Activated T-cell treated with anti-CD3 and anti-CD28 coated beads for 4 hours (primary cell): ENCODE data around the gene GLTP.
"Not testable (repeated sequence)": the region's sequence is repeated elsewhere in the genome, so short reads cannot be mapped to it uniquely, and the experiment has no call there.

ENCODE experiments used
- DNase-seq: peaks from one replicate; pipeline ENCODE4 v3.0.0-alpha.2; 2020

The GLTP gene, protein sequence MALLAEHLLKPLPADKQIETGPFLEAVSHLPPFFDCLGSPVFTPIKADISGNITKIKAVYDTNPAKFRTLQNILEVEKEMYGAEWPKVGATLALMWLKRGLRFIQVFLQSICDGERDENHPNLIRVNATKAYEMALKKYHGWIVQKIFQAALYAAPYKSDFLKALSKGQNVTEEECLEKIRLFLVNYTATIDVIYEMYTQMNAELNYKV

GRCh38 chr12:109880043-109880931 is at the start of gene GLTP:
TSS of gene GLTP (minus strand) at chr12:109880541. CDS start at chr12:109880374, 167 bp downstream.
- DNase-seq = peak; percentile 84

DNA sequence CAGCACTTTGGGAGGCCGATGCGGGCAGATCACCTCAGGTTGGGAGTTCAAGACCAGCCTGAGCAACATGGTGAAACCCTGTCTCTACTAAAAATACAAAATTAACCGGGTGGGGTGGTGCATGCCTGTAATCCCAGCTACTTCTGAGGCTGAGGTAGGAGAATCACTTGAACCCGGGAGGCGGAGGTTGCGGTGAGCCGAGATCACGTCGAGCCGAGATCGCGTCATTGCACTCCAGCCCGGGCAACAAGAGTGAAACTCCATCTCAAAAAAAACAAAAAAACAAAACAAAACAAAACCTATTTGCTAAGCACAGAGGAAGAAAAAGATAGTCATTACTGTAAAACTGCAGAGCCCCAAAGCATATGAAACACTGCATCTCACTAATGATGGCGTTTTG is 49.0 kb upstream of the GLTP start:
- not testable (repeated sequence) for DNase-seq

DNA sequence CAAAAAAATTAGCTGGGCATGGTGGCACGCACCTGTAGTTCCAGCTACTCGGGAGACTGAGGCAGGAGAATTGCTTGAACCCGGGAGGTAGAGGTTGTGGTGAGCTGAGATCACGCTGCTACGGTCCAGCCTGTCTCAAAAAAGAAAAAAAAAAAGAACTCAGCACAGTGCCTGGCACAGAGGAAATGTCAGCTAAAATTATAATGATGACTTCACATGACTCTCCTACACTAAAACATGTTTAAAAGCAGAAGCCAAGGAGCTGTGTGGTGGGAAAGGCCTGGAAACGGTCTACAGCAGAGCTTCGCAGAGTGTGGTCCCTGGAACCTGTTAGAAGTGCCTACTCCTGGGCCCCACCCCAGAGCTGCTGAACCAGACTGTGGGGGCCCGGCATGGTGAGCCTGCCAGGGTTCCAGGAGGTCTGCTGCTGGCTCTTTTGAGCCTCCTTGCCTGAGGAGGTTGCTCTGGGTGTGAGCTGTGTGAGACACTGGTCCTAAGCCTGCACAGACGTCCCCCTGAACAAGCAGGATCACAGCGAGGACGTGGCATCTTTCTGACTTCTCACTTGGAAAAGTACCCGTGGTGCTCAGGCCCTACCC is 47.8 kb upstream of the GLTP start:
- DNase-seq = no peak

DNA sequence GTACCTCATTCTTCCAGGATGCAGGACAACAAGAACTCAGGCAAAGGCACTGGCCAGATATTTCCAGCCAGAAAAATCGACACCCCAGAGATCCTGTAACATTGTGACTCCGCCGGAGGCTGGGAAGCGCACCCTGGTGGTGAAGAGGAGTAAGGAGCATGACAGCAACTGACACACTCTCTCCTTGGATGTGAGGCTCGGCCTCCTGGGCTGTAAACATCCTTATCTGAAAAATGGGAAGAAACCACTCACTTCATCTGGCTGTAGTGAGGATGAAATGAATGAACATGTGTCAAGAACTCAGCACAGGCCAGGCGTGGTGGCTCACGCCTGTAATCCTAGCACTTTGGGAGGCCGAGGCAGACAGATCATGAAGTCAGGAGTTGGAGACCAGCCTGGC is 47.3 kb upstream of the GLTP start:
- peak; percentile 15 for DNase-seq

GRCh38 chr12:109926488-109927210 is 46.3 kb upstream of the GLTP start:
- DNase-seq = no peak

DNA sequence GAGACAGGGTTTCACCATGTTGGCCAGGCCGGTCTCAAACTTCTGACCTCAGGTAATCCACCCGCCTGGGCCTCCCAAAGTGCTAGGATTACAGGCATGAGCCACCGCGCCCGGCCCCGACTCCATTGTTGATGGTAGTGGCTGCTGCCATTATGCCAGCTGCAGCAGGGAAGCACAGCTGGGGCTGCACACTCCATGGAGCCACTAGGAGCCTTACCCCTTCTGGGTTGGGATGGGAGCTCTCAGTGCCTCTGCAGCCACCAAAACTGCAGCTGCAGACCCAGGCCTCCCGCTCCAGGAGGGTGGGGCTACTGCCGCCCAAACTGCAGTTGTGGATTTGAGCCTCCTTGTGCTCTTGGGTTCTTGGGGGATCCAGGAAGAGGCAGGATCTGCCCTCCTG is 45.7 kb upstream of the GLTP start:
- no peak for DNase-seq

DNA sequence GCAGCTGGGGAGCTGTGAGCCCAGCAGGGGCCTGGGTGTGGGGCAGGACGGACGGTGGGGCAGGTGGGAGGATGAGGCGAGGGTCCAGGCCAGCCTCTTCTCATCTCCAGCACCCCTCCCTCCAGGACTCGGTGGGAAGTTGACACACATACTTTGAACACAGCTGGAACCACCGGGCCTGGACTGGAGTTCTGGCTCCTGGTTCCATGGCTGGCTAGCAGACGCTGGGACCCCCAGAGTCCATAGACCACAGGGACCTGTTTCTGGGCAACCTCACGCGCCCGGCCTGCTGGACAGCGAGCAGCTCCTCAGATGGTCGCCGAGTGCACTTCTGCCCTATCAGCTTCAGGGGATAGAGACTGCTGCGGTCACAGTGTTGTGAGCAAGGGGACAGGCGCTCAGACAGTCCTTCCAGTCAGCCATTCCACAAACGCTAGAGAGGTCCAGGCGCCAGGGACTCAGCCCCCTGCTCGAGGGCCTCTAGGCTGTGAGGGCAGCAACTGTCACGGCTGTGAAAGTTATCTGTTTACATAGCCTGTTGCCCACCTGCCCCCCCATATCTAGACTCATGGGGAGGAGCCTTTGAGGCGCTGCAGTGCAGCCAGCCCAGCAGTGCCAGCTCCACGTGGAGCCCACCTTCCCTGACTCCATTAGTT is 45.0 kb upstream of the GLTP start:
- DNase-seq = no peak

DNA sequence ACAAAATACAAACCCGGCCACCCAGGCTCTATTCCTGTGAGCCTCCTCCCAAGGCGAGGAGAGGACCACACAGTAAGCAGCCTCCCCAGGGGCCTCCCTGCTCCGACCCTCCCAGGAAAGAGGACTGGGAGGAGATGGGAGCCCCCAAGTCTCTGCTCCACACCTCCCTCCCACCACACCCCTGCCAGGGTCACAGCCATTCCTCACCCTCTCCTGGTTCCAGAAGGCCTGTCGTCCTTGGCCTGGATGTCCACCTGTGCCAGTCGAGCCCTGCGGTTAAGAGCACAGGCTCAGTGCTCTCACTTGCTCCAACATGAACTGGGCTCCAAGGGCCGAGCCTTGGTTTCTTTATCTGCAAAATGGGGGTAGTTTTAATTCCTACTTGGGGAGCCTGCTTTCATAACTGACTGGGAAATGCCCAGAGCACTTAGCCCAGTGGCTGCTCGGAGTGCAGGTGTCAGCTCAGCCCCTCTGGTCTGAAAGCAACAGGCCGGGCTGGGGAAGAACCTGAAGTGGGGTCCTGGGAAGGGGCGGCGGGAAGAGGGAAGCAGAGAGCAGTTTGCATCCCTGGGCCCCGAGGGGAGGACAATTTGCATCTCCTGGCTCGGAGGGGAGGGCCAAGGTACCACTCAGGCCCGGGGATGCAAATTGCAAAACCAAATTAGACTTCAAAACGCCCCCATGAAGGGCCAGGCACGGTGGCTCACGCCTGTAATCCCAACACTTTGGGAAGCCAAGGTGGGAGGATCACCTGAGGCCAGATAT is 43.3 kb upstream of the GLTP start:
- DNase-seq = no peak

DNA sequence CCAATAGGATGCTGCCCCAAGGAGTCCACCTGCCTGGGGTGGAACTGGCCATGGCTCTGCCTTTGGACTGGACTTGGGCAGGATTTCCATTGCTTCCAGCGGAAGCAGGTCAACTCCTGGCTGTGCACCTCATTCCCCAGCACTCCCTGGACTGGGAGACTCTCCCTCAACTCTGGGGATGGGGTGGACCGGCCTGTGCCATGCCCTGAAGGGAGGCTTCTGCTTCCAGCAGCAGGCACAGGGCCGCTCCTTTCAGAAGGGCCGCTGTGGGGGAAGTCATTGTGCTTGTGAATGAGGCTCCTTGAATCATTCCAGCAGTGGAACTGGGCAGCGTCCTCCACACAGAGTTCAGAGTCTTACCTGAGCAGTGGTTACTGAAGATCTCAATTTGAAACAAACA is 42.7 kb upstream of the GLTP start:
- DNase-seq = no peak

DNA sequence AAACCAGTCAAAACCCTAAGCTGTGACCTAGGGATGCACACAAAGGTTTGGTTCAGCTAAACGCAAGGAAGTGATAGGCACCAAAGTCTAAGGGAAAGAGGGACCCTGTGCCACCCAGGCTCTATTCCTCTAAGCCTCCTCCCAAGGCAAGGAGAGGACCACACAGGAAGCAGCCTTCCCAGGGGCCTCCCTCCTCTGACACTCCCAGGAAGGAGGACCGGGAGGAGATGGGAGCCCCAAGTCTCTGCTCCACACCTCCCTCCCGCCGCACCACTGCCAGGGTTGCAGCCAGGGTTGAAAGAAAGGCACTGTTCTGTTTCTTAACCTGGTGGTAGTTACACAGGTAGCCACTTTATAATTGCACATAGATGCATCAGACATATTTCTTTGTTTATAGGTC is 41.6 kb upstream of the GLTP start:
- DNase-seq = no peak

- no peak for DNase-seq
These were observed 40.0 kb upstream of the GLTP start for GRCh38 chr12:109920261-109920780.

DNA sequence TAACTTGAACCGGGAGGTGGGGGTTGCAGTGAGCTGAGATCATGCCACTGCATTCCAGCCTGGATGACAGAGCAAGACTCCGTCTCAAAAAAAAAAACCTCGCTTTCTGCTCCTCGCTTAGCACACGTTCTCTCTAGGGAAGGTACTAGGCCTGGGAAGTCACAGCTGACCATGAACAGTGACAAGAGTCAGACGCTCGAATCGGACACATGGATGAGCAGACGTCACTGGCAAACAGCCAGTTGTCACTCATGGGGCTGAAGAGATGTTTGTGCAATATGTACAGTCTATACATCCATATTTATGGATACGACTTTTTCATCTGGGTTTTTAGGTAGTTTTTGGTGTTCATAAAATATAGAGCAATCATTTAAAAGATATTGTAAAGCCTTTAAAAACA is 39.1 kb upstream of the GLTP start:
- DNase-seq = no peak

- no peak for DNase-seq
These were observed 35.7 kb upstream of the GLTP start for GRCh38 chr12:109916045-109916444.

DNA sequence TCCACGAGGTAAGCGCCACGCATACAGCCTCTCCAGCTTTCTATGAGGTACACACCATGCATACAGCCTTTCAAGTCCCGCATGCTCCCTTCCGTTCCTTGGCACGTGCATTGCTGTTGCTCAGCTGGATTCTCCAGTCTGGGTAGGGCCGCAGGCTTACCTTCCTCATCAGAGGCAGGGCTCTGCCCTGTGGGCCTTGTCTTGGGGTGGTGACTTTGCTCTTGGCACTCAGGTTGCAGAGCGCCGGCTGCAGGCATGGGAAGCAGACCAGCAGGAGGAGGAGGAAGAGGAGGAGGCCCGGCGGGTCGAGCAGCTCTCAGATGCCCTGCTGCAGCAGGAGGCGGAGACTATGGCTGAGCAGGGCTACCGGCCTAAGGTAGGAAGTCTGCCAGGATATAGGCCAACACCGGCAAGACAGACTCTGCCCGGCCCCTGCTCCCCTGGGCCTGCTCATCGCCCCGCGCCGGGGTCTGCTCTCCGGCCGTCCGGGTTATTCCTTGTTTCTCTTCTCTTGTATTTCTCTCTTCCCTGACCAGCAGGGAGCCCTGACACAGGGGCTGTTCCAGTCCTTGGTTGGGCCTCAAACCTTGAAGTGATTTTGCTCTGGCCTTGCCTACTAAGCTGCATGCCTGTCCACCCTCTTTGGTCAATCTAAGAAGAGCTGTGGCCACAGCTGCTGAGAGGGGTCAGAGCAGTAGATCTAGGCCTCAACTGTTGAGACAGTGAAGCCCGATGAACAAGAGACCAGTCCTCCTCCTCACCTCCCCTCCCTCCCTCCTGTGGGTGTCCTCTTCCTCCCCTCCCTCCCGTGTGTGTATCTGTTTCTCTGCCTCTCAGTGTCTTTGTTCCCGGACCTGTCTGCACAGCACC is 35.1 kb upstream of the GLTP start:
- DNase-seq = no peak

- no peak for DNase-seq
These were observed 34.1 kb upstream of the GLTP start for GRCh38 chr12:109914461-109914860.

DNA sequence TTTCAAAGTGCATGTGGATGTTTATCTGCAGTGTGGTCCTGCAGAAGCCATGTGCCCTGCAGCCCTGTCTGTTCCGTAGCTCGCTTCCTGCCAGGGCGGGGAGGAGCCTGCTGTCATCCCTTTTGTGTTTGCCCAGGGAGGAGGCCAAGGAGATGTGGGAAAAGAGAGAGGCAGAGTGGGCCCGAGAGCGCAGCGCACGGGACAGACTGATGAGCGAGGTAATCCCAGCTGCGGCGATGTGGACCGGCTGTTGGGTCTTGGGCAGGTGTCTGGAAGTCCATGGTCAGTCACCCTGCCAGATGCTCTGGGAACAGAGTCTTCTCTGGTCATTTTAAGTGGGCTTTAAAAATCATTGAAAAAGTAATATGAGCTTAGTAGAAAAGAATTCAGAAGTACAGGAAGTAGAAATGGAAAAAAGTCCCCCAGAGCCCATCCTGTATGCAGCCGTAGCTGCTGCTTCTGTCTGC is 32.5 kb upstream of the GLTP start:
- no peak for DNase-seq

- DNase-seq = no peak
These were observed 30.6 kb upstream of the GLTP start for GRCh38 chr12:109910969-109911348.

GRCh38 chr12:109910254-109910968 is 30.1 kb upstream of the GLTP start:
- DNase-seq = no peak

DNA sequence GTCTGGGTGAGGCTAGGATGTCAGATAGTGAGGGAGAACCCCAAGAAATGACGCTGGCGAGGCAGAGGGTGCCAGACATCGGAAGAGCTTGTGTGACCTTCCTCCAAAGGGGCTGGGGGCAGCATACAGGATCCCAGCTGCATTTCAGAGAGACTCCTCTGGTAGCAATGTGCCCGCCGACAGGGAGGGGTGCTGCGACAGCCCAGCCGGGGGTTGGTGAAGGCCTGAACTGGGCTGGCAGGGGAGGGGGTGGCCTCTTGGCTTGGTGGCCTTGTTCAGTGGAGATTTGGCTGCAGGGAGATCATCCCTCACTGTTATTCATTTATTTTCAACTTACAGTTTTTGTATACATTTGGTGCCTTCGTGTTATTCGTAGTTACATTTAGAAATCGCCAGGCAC is 25.0 kb upstream of the GLTP start:
- no peak for DNase-seq

- DNase-seq = no peak
These were observed 22.6 kb upstream of the GLTP start for GRCh38 chr12:109902891-109903418.
